AG09319 (cell line): Measurements from ENCODE around the gene CCN5.

Experiments used
- DNase-seq: peaks from one replicate; pipeline ENCODE4 v3.0.0-alpha.2; 2010; ENCODE audit warnings: low read depth; ENCODE audit errors: extremely low read depth
- CTCF ChIP-seq: IDR thresholded peaks from 2 replicates; pipeline ENCODE4 v1.5.1; 2011; ENCODE audit warnings: low read depth, mild to moderate bottlenecking, inconsistent platforms, low read length, moderate library complexity

CCN5 gene

GRCh38 chr20:44683263-44684046 lies 31.7 kb upstream of the CCN5 start:
- peak; percentile 49 for TF ChIP-seq CTCF
- DNase-seq: no peak

- DNase-seq: no peak
- TF ChIP-seq CTCF: no peak
Observed at GRCh38 chr20:44684047-44684967, 30.9 kb upstream of the CCN5 start.

GRCh38 chr20:44686934-44687333 lies 28.2 kb upstream of the CCN5 start:
- no peak for DNase-seq
- TF ChIP-seq CTCF: no peak

GRCh38 chr20:44688053-44688625 lies 27.0 kb upstream of the CCN5 start:
- no peak for DNase-seq
- TF ChIP-seq CTCF: no peak; the same call in 1 of the 2 replicates

GRCh38 chr20:44689809-44690208 lies 25.4 kb upstream of the CCN5 start:
- TF ChIP-seq CTCF: no peak
- DNase-seq: no peak

- no peak for DNase-seq
- TF ChIP-seq CTCF: no peak
Observed at GRCh38 chr20:44690781-44691423, 24.3 kb upstream of the CCN5 start.
